Lower lobe of right lung (tissue), 2 donors: ENCODE results near the gene SPDYE3. TPM values are rescaled to one million over a fixed set of nuclear protein-coding genes. Genes with fewer than 3 reads are reported as not detected.
A peak's percentile ranks its signal among the peaks of the same experiment; 100 is the strongest.

Experiments used
- ATAC-seq, 2 donors: fragments of 200-7000 bp; cut with Tn5 transposase; one replicate each; pipeline ENCODE4 v1.9.1; 2020 to 2022; ENCODE audit warnings: mild to moderate bottlenecking in 2 of 2, moderate library complexity in 2 of 2
- DNase-seq: peaks from one replicate; pipeline ENCODE4 v3.0.0-alpha.2; 2020
- H3K27ac ChIP-seq: fragments of 200-600 bp; one replicate; pipeline ENCODE4 v1.8.0; 2022
- H3K27me3 ChIP-seq: fragments of 200-600 bp; one replicate; pipeline ENCODE4 v1.8.0; 2022; ENCODE audit warnings: low read depth
- H3K36me3 ChIP-seq: fragments of 200-600 bp; one replicate; pipeline ENCODE4 v1.8.0; 2022; ENCODE audit warnings: mild to moderate bottlenecking
- H3K4me1 ChIP-seq: fragments of 200-600 bp; one replicate; pipeline ENCODE4 v1.8.0; 2022
- H3K4me3 ChIP-seq: fragments of 200-600 bp; one replicate; pipeline ENCODE4 v1.8.0; 2022; ENCODE audit warnings: mild to moderate bottlenecking
- H3K9me3 ChIP-seq: fragments of 200-600 bp; one replicate; pipeline ENCODE4 v1.8.0; 2022
- CTCF ChIP-seq: fragments of 200-600 bp; IDR thresholded peaks from one replicate; pipeline ENCODE4 v1.8.0; 2022; ENCODE audit warnings: antibody characterized with exemption, mild to moderate bottlenecking
- intact Hi-C: fragments of 100-400 bp; cut with DNase I; formaldehyde crosslinking; loops from one replicate; pipeline ENCODE4 v1.11.0; 2022
- total RNA-seq: library from RNA; stranded (reverse); fragmentation: NEBNext Ultra II Directional; extraction: Animal tissue kit (Norgen Biotek cat#: 25700); gene quantifications from one replicate; pipeline ENCODE4 v1.2.1, GENCODE V29; 2021
- donor health status: DM: no; HTN: yes; CAD: no; lungs with severe emphysema.

Gene SPDYE3
- total RNA-seq, 1 donor from 2014 or later, result not detected

GRCh38 chr7:100367676-100368613, 60.4 kb downstream of the SPDYE3 start:
- no peak for TF ChIP-seq CTCF
- H3K27ac ChIP-seq, result peak overlapping the region; percentile 70
- H3K4me1 ChIP-seq, result peaks cover 25% of the 10 kb centered on the region
- no peaks in the 10 kb centered on the region for H3K9me3 ChIP-seq
- intact Hi-C loops, result no loop called here
- ATAC-seq, result peak in 1 of 2 donors; percentile 3
- peaks cover 25% of the 10 kb centered on the region for H3K36me3 ChIP-seq
- no peak overlapping the region for H3K4me3 ChIP-seq
- peak; percentile 51 for DNase-seq
- H3K27me3 ChIP-seq, result no peaks in the 10 kb centered on the region

DNA sequence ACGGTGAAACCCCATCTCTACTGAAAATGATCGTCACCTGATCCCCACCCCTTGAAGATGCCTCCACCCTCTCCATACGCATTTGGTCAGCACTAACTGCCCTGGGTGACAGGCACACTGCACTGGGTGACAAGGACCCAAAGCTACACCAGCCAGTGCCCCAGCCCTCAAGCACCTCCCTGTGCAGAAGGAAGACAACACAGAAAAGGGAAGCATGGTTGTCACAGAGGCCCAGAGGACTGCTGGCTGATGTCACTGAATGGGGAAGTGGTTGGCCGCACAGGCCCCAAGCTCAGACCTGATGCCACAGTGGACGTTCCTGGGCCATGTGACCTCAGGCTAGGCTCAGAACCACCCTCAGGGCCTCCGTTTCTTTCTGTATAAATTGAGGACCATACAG, 61.6 kb downstream of the SPDYE3 start:
- peak overlapping the region; percentile 70 for H3K27ac ChIP-seq

GRCh38 chr7:100370303-100370702, 62.8 kb downstream of the SPDYE3 start:
- Histone ChIP-seq H3K9me3 (no peaks in the 10 kb centered on the region), H3K4me3 (no peak overlapping the region), H3K36me3 (peaks cover 6% of the 10 kb centered on the region), H3K27me3 (no peaks in the 10 kb centered on the region), H3K27ac (peak overlapping the region; percentile 70), H3K4me1 (peaks cover 25% of the 10 kb centered on the region)
- ATAC-seq, result no peak
- no peak for TF ChIP-seq CTCF
- intact Hi-C loops, result no loop called here
- DNase-seq, result no peak

More for the DNA sequence above, 61.6 kb downstream of the SPDYE3 start:
- Histone ChIP-seq H3K36me3 (peaks cover 13% of the 10 kb centered on the region), H3K4me1 (peaks cover 25% of the 10 kb centered on the region), H3K4me3 (no peak overlapping the region), H3K27me3 (no peaks in the 10 kb centered on the region), H3K9me3 (no peaks in the 10 kb centered on the region)
- no peak for TF ChIP-seq CTCF
- DNase-seq (peak; percentile 89), ATAC-seq (peak; percentile 74 to 88)
- intact Hi-C loops, result no loop called here

DNA sequence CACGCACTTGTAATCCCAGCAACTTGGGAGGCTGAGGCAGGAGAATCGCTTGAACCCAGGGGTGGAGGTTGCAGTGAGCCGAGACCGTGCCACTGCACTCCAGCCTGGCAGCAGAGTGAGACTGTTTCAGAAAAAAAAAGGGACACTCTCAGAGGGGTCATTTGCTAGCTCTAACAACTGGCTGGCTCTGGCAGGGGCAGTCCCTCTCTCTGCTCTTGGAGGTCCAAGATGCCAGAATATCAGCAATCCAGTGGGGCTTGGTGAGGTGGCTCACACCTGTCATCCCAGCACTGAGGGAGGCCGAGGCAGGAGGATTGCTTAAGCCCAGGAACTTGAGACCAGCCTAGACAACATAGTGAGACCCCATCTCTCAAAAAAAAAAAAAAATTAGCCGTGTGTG, 63.2 kb downstream of the SPDYE3 start:
- DNase-seq (peak; percentile 7), ATAC-seq (no peak)
- peaks cover 5% of the 10 kb centered on the region for H3K36me3 ChIP-seq
- intact Hi-C loops, result no loop called here
- H3K9me3 ChIP-seq, result no peaks in the 10 kb centered on the region
- peak overlapping the region; percentile 70 for H3K27ac ChIP-seq
- TF ChIP-seq CTCF, result no peak
- no peaks in the 10 kb centered on the region for H3K27me3 ChIP-seq
- H3K4me1 ChIP-seq, result peaks cover 25% of the 10 kb centered on the region
- no peak overlapping the region for H3K4me3 ChIP-seq

DNA sequence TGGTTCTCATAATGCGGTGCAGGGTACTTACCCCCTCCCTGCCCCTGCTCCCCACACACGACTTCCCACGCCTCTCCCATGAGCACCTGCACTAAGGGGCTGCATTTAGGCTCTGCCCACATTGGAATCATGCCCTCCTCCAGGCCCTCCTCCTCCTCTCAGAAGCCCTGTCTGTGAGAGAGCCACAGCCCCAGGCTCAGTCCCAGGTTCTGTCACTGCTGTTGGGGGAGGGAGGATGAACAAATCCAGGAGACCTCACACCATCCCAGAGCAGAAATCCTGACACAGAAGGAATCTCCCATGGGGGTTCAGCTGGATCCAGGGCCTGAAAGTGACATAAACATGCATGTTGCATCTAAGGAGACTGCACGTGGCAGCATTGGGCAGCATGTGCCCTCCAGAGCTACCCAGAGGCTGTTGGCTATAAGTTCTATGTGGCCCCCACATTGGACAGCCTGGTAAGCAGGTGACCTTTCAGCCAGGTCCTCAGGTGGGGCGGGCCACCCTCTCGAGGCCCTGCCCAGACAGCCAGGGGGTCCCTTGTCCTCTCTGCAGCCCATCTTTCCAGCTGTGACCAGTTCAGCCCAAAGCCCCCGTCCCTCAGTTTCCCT, 64.2 kb downstream of the SPDYE3 start:
- intact Hi-C loops, result no loop called here
- TF ChIP-seq CTCF, result no peak
- peaks cover 25% of the 10 kb centered on the region for H3K4me1 ChIP-seq
- H3K36me3 ChIP-seq, result peaks cover 5% of the 10 kb centered on the region
- no peak for ATAC-seq
- no peak for DNase-seq
- H3K27me3 ChIP-seq, result no peaks in the 10 kb centered on the region
- H3K9me3 ChIP-seq, result no peaks in the 10 kb centered on the region
- no peak overlapping the region for H3K4me3 ChIP-seq
- H3K27ac ChIP-seq, result peak overlapping the region; percentile 83

Other genes starting within 250 kb of the SPDYE3 start
- 23.0 TPM for gene ZNF3, start 226.0 kb upstream of the SPDYE3 start, total RNA-seq
- 70.6 TPM for gene COPS6, start 218.7 kb upstream of the SPDYE3 start, total RNA-seq
- 48.0 TPM for gene MCM7, start 206.3 kb upstream of the SPDYE3 start, total RNA-seq
- gene AP4M1, start 206.1 kb upstream of the SPDYE3 start, total RNA-seq, result 16.5 TPM
- gene TAF6, start 188.3 kb upstream of the SPDYE3 start, total RNA-seq, result 39.4 TPM
- 10.5 TPM for gene CNPY4, start 188.1 kb upstream of the SPDYE3 start, total RNA-seq
- 2.7 TPM for gene MBLAC1, start 180.7 kb upstream of the SPDYE3 start, total RNA-seq
- 131 TPM for gene LAMTOR4, start 158.8 kb upstream of the SPDYE3 start, total RNA-seq
- gene TRAPPC14, start 149.0 kb upstream of the SPDYE3 start, total RNA-seq, result 24.3 TPM
- gene GAL3ST4, start 139.1 kb upstream of the SPDYE3 start, total RNA-seq, result 5.3 TPM
- gene GPC2, start 130.3 kb upstream of the SPDYE3 start, total RNA-seq, result 0.77 TPM
- gene STAG3, start 129.8 kb upstream of the SPDYE3 start, total RNA-seq, result 4.1 TPM
- not detected for gene PVRIG, start 87.8 kb upstream of the SPDYE3 start, total RNA-seq
- gene PILRB, start 50.4 kb downstream of the SPDYE3 start, total RNA-seq, result 35.9 TPM
- gene PILRA, start 65.8 kb downstream of the SPDYE3 start, total RNA-seq, result 48.7 TPM
- 4.9 TPM for gene ZCWPW1, start 121.0 kb downstream of the SPDYE3 start, total RNA-seq
- gene MEPCE, start 122.1 kb downstream of the SPDYE3 start, total RNA-seq, result 36.3 TPM
- 24.5 TPM for gene PPP1R35, start 128.8 kb downstream of the SPDYE3 start, total RNA-seq
- gene SPACDR, start 156.6 kb downstream of the SPDYE3 start, total RNA-seq, result 1.7 TPM
- gene TSC22D4, start 171.5 kb downstream of the SPDYE3 start, total RNA-seq, result 53.6 TPM
- 1.1 TPM for gene NYAP1, start 176.2 kb downstream of the SPDYE3 start, total RNA-seq
- gene AGFG2, start 231.5 kb downstream of the SPDYE3 start, total RNA-seq, result 22.9 TPM